NT2/D1 (cell line): ENCODE data around the gene CPEB2.

Source experiments
- SUZ12 ChIP-seq: IDR thresholded peaks from 2 replicates; pipeline ENCODE4 v1.6.1; 2011; ENCODE audit not compliant: insufficient read length, insufficient read depth; ENCODE audit errors: extremely low read depth
- YY1 ChIP-seq: IDR thresholded peaks from 2 replicates; pipeline ENCODE4 v1.6.1; 2011; ENCODE audit not compliant: insufficient read length, insufficient read depth
- ZNF274 ChIP-seq: IDR thresholded peaks from 2 replicates; pipeline ENCODE4 v1.6.1; 2011; ENCODE audit warnings: mild to moderate bottlenecking, low read depth, low read length

GRCh38 chr4:15007201-15007600, 4.9 kb downstream of the CPEB2 start:
- no peak for TF ChIP-seq YY1
- no peak for TF ChIP-seq SUZ12
- no peak for TF ChIP-seq ZNF274
